Endothelial cell of umbilical vein (primary cell): ENCODE results near the gene XPNPEP1. TPM values are rescaled to one million over a fixed set of nuclear protein-coding genes. Genes with fewer than 3 reads are reported as not detected.

ENCODE experiments used
- BruUV-seq: library from RNA; stranded (reverse); fragments of 400-500 nt; replicated peaks from 2 replicates; lab custom pipeline; 2021; lab: Mats Ljungman, UMichigan
- CTCF ChIA-PET: fragments of 300-600, 350-600 bp; sonication (Branson Sonifier 250); formaldehyde crosslinking; loops from one replicate; lab custom pipeline; 2021; ENCODE audit warnings: antibody characterized with exemption, inconsistent platforms; lab: Charles Lee
- POLR2A ChIA-PET: fragments of 300-600, 350-600 bp; sonication (Branson Sonifier 250); formaldehyde crosslinking; loops from one replicate; lab custom pipeline; 2021; ENCODE audit warnings: antibody characterized with exemption, inconsistent platforms; lab: Charles Lee
- DNase-seq: peaks from one replicate; pipeline ENCODE4 v3.0.0-alpha.2; 2011; ENCODE audit warnings: low read depth, low spot score
- FAIRE-seq: peaks from 2 replicates; lab custom pipeline; 2011; peaks lifted over from hg19 to GRCh38; lab: Jason Lieb, UNC
- H2AFZ ChIP-seq: 2 replicates; pipeline ENCODE4 v1.6.0; 2012; ENCODE audit warnings: low read depth, low read length, control low read depth, inconsistent platforms
- H3K27ac ChIP-seq: 2 replicates; pipeline ENCODE4 v1.5.1; 2011; ENCODE audit warnings: low read depth, mild to moderate bottlenecking, control low read depth, low read length, moderate library complexity; ENCODE audit not compliant: insufficient read depth
- H3K27me3 ChIP-seq, 2 experiments: 2 replicates each; pipeline versions ENCODE4 v1.6.0 to v1.6.1; 2011; ENCODE audit warnings: low read length in 2 of 2, mixed read lengths in 1 of 2; ENCODE audit not compliant: control insufficient read depth in 2 of 2, insufficient read depth in 2 of 2
- H3K36me3 ChIP-seq, 2 experiments: 2 replicates in 1 of 2; 3 replicates in 1 of 2; pipeline ENCODE4 v1.5.1; 2011; ENCODE audit warnings: low read length in 2 of 2, mild to moderate bottlenecking in 1 of 2, moderate library complexity in 1 of 2; ENCODE audit not compliant: control insufficient read depth in 2 of 2, insufficient read depth in 2 of 2; ENCODE audit errors: extremely low read depth in 1 of 2
- H3K4me1 ChIP-seq: 3 replicates; pipeline ENCODE4 v1.5.1; 2011; ENCODE audit warnings: mild to moderate bottlenecking, low read length; ENCODE audit not compliant: control insufficient read depth, insufficient read depth; ENCODE audit errors: extremely low read depth
- H3K4me2 ChIP-seq: 2 replicates; pipeline ENCODE4 v1.6.1; 2011; ENCODE audit warnings: low read length, control low read depth, mixed read lengths; ENCODE audit not compliant: insufficient read depth
- H3K4me3 ChIP-seq, 3 experiments: fragments of 200-600 bp in 1 of 3; sonication (generic), shearing (Covaris generic) in 1 of 3; replicated peaks in 1 of 3; 2 replicates each; pipeline ENCODE4 v1.5.1; 2011 to 2016; ENCODE audit warnings: control low read depth in 3 of 3, low read length in 3 of 3, mild to moderate bottlenecking in 2 of 3, inconsistent platforms in 1 of 3, low read depth in 1 of 3, moderate library complexity in 1 of 3; ENCODE audit not compliant: insufficient read depth in 1 of 3
- H3K79me2 ChIP-seq: 2 replicates; pipeline ENCODE4 v1.6.0; 2012; ENCODE audit warnings: low read length, inconsistent platforms; ENCODE audit not compliant: control insufficient read depth, insufficient read depth
- H3K9ac ChIP-seq: replicated peaks from 2 replicates; pipeline ENCODE3; 2011; ENCODE audit warnings: low read length, control low read depth; ENCODE audit not compliant: insufficient read depth; ENCODE audit errors: extremely low read depth
- H3K9me1 ChIP-seq: replicated peaks from 3 replicates; pipeline ENCODE4 v1.6.0; 2011; ENCODE audit warnings: mild to moderate bottlenecking, low read length; ENCODE audit not compliant: control insufficient read depth, insufficient read depth; ENCODE audit errors: extremely low read depth
- H3K9me3 ChIP-seq: replicated peaks from 2 replicates; pipeline ENCODE4 v1.5.1; 2012; ENCODE audit warnings: low read length, inconsistent platforms; ENCODE audit not compliant: control insufficient read depth, insufficient read depth
- H4K20me1 ChIP-seq: replicated peaks from 2 replicates; pipeline ENCODE3; 2011; ENCODE audit warnings: mild to moderate bottlenecking, low read length; ENCODE audit not compliant: control insufficient read depth, insufficient read depth; ENCODE audit errors: extremely low read depth
- FOS ChIP-seq: IDR thresholded peaks from 2 replicates; pipeline ENCODE4 v1.6.1; 2011; ENCODE audit warnings: mild to moderate bottlenecking, low read length, moderate library complexity, borderline replicate concordance; ENCODE audit not compliant: insufficient read depth
- GATA2 ChIP-seq: IDR thresholded peaks from 2 replicates; pipeline ENCODE4 v1.7.0; 2011; ENCODE audit warnings: low read depth, mild to moderate bottlenecking, moderate library complexity, mixed read lengths, low read length; ENCODE audit not compliant: insufficient read length, insufficient read depth
- JUN ChIP-seq: IDR thresholded peaks from 2 replicates; pipeline ENCODE4 v1.6.1; 2011; ENCODE audit warnings: borderline replicate concordance, low read depth; ENCODE audit not compliant: insufficient read length, insufficient read depth
- MYC ChIP-seq: IDR thresholded peaks from one replicate; pipeline ENCODE4 v1.6.1; 2011; ENCODE audit warnings: mild to moderate bottlenecking, low read depth, low read length
- POLR2A ChIP-seq: IDR thresholded peaks from 2 replicates; pipeline ENCODE4 v1.6.1; 2012; ENCODE audit warnings: low read depth, mild to moderate bottlenecking, control low read depth, low read length
- POLR2AphosphoS5 ChIP-seq: IDR thresholded peaks from 2 replicates; pipeline ENCODE4 v1.6.1; 2012; ENCODE audit warnings: low read depth, mild to moderate bottlenecking, control low read depth, low read length, moderate library complexity; ENCODE audit not compliant: insufficient read depth
- dilution Hi-C: fragments of 300-500 bp; cut with MboI; formaldehyde crosslinking; loops from one replicate; pipeline ENCODE4 v1.15.0; 2019; ENCODE audit warnings: low sequenced_read_pairs; ENCODE audit not compliant: extremely low pct_ligation_motif_present
- intact Hi-C: fragments of 100-400 bp; cut with micrococcal nuclease; formaldehyde crosslinking; loops from one replicate; pipeline ENCODE4 v1.10.0; 2022
- polyA plus RNA-seq, 4 experiments: library from polyadenylated mRNA; depleted of rRNA in 3 of 4; stranded (reverse) in 3 of 4; unstranded in 1 of 4; fragments of >200 nt; gene quantifications; 2 replicates each; pipeline versions ENCODE4 v1.2.1 to v1.2.3, GENCODE V29; 2011 to 2012; ENCODE audit warnings: missing spikeins in 1 of 4
- total RNA-seq: library from RNA; stranded (reverse); gene quantifications from 2 replicates; pipeline ENCODE4 v1.2.3, GENCODE V29; 2021
- TF ChIP-seq, protein P1 (sequence below): IDR thresholded peaks from 2 replicates; pipeline ENCODE4 v1.6.1; 2011; ENCODE audit not compliant: insufficient read depth, insufficient read length
- TF ChIP-seq, protein P2 (sequence below), 2 donors: IDR thresholded peaks; 1 replicate in 1 of 2; 2 replicates in 1 of 2; pipeline ENCODE4 v1.5.1; 2011; ENCODE audit warnings: low read length in 2 of 2, mild to moderate bottlenecking in 2 of 2, moderate library complexity in 2 of 2, control low read depth in 1 of 2, inconsistent platforms in 1 of 2, low read depth in 1 of 2; ENCODE audit not compliant: insufficient read depth in 1 of 2; ENCODE audit errors: extremely low read depth in 1 of 2

XPNPEP1 gene
- total and polyA plus RNA-seq, 2 donors (not counting 3 experiments of a cell fraction or from before 2014, with no cell fraction given): 81.1 to 245 TPM

DNA sequence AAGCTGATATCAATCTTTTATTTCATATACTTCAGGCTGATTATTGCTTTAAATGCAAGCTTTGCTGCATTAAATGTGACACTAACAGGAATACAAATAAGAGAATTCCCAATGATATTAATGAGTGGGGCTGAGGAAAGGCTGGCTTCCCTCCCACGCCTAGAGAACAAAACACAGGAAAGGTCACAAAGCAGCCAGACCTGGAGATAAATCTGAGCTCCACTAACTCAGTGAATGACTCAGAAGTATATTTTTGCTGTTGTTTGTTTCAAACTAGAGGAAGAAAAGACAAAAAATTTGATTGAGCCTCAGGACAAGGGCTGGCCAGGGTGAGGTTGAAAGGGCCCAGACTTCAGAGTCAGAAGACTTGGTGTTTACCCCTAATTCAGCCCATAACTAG lies 88.1 kb downstream of the XPNPEP1 start:
- ChIA-PET CTCF (no interaction called here), POLR2A (no interaction called here)
- Histone ChIP-seq H3K27ac (no peak overlapping the region), H3K9me1 (no peaks in the 10 kb centered on the region), H3K79me2 (no peaks in the 10 kb centered on the region), H3K9ac (no peak overlapping the region), H3K9me3 (no peaks in the 10 kb centered on the region), H4K20me1 (no peaks in the 10 kb centered on the region), H3K27me3 (no peaks in the 10 kb centered on the region), H3K4me1 (no peaks in the 10 kb centered on the region), H3K4me3 (no peak overlapping the region), H3K36me3 (no peaks in the 10 kb centered on the region), H2AFZ (no peak overlapping the region), H3K4me2 (no peak overlapping the region)
- DNase-seq: peak; percentile 35
- FAIRE-seq: peak; percentile 64
- TF ChIP-seq, protein P1, sequence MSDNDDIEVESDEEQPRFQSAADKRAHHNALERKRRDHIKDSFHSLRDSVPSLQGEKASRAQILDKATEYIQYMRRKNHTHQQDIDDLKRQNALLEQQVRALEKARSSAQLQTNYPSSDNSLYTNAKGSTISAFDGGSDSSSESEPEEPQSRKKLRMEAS: no peak
- TF ChIP-seq MYC: no peak
- TF ChIP-seq, protein P2, sequence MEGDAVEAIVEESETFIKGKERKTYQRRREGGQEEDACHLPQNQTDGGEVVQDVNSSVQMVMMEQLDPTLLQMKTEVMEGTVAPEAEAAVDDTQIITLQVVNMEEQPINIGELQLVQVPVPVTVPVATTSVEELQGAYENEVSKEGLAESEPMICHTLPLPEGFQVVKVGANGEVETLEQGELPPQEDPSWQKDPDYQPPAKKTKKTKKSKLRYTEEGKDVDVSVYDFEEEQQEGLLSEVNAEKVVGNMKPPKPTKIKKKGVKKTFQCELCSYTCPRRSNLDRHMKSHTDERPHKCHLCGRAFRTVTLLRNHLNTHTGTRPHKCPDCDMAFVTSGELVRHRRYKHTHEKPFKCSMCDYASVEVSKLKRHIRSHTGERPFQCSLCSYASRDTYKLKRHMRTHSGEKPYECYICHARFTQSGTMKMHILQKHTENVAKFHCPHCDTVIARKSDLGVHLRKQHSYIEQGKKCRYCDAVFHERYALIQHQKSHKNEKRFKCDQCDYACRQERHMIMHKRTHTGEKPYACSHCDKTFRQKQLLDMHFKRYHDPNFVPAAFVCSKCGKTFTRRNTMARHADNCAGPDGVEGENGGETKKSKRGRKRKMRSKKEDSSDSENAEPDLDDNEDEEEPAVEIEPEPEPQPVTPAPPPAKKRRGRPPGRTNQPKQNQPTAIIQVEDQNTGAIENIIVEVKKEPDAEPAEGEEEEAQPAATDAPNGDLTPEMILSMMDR (IDR thresholded peaks at IDR 0.05; ENCODE audit: extremely low read depth in 1 of 2, insufficient read depth in 1 of 2, low read depth in 1 of 2, low read length in 2 of 2): no peak
- no peak for TF ChIP-seq FOS
- no peak for TF ChIP-seq POLR2A
- no peak for TF ChIP-seq POLR2AphosphoS5
- no peak for TF ChIP-seq GATA2
- no peak for TF ChIP-seq JUN
- intact Hi-C loops (no loop called here), dilution Hi-C loops (no loop called here)
- BruUV-seq: no TSS peak
